Measurements from ENCODE around the gene EIF1.

DNA sequence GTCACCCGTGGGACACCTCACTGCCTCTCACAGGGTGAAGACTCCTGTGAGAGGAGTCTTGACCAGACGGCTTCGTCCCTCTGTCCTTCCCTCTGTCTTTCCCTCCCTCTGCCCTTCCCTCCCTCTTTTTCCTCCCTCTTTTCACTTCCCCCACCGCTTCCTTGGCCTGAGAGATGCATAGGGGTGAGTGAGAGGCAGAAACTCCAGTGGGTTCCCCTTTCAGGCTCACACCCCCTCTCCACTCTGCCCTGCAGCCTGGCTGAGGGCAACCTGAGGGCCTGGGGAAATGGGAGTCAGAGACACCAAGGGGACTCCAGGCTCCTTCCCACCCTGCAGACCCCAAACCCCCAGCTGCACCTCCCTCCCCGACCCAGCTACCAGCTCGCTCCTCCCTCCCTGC lies 49.7 kb upstream of the EIF1 start:
- TF ChIP-seq CTCF (IDR thresholded peaks at IDR 0.05; ENCODE audit: poor library complexity) (no peak), EZH2phosphoT487 (IDR thresholded peaks at IDR 0.05; ENCODE audit: low read depth, severe bottlenecking, unreplicated experiment) (no peak), EZH2 (IDR thresholded peaks at IDR 0.05; ENCODE audit: borderline replicate concordance) (no peak)
